GM12875 (cell line): ENCODE measurements around the gene ANKMY1.

Experiments
- H3K4me3 ChIP-seq: one replicate; pipeline ENCODE4 v1.5.1; 2011; ENCODE audit warnings: low read depth, low read length, control low read depth
- TF ChIP-seq, protein P1 (sequence below): IDR thresholded peaks from 2 replicates; pipeline ENCODE4 v1.5.1; 2011; ENCODE audit warnings: low read depth, mild to moderate bottlenecking, control low read depth, inconsistent platforms, low read length, moderate library complexity, borderline replicate concordance; ENCODE audit not compliant: insufficient read depth

The ANKMY1 gene

DNA sequence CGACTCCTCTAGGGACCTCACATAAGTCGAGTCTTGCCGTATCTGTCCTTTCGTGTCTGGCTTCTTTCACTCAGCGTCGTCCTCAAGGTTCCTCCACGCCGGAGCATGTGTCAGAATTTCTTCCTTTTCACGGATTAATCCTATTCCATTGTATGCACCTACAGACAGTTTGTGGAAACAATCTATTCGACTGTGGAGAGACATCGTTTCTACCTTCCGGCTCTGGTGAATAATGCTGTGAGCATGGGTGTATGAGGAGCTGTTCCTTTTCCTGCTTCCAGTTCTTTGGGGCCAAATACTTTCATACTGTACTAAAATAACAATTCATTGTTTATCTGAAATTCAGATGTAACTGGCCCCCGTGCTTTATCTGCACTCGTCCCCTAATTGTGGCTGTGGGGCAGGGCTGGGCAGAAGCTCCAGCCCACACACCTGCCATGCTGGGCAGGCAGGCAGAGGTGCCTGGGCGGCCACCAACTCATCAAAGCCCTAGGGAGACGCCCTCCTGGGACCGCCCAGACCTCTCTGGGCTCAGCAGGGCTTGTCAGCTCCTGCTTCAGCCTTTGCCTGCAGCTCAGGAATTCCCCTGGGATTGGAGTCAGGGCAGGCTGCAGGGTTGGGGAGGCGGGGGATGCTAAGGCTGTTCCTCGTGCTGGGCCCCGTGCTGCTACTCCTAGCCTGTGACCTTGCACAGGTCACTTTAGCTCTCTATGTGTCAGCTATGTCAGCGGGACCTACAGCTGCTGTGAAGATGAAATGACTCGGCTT lies 107.8 kb downstream of the ANKMY1 start:
- H3K4me3 ChIP-seq: no peak overlapping the region

DNA sequence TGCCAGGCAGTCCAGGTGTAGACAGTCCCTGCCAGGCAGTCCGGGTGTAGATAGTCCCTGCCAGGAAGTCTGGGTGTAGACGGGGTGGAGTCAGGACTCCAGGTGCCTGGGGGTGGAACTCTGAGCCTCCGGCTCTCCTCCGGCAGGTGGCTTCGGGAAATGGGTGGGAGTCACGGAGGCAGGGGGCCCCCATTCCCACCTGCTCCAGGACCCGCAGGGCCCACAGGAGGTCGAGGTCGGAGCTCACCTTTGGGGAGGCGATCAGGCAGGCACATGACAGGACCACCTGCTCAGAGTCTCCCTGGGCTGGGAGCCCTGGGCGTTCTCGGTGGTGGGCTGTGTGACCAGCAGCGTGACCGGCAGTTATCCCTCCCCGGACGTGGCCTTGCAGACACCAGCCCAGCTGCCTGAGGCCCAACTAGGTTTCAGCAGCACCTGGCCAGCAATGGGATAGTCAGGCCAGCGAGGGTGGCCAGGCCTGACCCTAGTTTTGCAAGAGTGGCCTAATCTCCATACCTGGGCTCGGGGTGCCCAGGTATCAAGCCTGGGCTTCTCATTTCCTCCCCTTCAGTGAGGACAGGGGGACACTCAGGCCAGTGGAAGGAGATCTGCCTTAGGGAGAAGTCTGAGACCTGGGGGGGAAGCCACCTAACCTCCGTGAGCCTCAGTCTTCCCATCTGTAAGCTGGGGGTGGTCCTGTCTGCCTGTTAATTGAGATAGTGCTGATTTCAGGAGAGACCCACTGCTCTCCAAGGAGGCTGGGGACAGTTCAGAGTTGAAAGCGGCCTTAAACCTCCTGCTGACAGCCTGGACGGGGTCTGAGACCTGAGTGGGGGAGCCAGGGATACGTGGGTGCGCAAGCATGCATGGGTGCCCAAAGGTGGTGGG lies 109.2 kb downstream of the ANKMY1 start:
- H3K4me3 ChIP-seq: no peak overlapping the region
- TF ChIP-seq, protein P1, sequence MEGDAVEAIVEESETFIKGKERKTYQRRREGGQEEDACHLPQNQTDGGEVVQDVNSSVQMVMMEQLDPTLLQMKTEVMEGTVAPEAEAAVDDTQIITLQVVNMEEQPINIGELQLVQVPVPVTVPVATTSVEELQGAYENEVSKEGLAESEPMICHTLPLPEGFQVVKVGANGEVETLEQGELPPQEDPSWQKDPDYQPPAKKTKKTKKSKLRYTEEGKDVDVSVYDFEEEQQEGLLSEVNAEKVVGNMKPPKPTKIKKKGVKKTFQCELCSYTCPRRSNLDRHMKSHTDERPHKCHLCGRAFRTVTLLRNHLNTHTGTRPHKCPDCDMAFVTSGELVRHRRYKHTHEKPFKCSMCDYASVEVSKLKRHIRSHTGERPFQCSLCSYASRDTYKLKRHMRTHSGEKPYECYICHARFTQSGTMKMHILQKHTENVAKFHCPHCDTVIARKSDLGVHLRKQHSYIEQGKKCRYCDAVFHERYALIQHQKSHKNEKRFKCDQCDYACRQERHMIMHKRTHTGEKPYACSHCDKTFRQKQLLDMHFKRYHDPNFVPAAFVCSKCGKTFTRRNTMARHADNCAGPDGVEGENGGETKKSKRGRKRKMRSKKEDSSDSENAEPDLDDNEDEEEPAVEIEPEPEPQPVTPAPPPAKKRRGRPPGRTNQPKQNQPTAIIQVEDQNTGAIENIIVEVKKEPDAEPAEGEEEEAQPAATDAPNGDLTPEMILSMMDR: no peak

More for the DNA sequence above, 107.8 kb downstream of the ANKMY1 start:
- TF ChIP-seq, protein P1: no peak

DNA sequence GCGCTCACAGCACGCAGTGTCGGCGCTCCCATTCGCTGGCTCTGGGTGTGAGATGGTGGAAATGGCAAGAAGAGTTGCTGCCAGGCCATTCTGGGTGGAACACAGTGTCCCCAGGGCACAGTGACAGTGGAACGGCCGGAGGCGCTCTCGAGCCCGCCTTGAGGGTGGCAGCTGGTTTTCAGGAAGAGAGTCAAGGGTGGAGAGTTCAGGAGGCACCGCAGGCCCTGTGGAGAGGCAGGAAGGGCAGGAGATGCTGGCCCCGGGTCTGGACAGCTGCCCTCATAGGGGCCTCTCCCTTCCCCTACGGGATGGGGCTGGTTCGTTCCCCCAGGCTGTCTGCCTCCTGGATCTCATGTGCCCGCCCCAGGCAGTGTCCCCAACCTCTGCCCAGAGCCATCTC lies 109.9 kb downstream of the ANKMY1 start:
- no peak overlapping the region for H3K4me3 ChIP-seq
- TF ChIP-seq, protein P1: no peak

DNA sequence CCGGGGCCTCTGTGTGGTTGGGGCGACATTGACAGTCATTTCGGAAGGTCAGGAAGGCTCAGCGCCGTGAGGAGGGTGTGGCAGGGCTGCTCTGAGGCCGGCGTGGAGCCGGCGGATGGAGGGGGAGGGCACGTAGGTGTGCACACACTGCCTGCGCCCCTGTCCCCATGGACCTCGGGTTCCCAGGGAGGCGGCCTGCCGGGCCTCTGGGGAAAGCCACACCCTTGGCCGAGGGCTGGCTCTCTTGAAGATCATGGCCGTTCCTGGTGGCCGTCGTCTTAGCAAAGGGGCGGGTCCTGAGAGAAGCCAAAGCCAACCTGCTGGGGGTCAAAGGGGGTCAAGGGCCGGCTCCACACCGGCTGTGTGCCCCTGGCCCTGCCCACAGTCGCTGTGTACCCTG lies 110.5 kb downstream of the ANKMY1 start:
- TF ChIP-seq, protein P1: no peak
- H3K4me3 ChIP-seq: no peak overlapping the region

DNA sequence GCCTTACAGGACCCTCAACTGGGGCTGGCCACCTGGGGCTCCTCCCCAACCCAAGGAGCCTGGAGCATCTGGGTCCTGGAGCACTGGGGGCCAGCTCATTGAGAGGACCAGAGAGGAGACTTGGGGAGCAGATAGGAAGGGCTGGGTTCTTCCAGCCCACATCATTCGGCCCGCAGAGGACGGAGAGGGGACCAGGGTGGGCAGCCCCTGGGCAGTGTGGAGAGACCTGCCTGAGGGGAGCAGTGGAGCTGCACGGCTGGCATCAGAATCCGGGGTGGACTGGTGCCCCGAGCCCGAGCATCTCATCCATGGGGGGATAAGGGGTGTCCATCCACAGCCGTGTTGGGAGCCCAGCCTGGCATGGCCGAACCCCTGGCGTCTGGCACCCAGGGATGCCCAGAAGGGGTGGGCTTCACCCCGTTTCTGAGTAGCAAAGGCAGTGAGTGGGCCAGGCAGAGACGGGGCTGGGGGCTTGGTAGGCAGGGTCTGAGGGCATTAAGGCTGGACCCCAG lies 111.1 kb downstream of the ANKMY1 start:
- no peak overlapping the region for H3K4me3 ChIP-seq
- TF ChIP-seq, protein P1: no peak

DNA sequence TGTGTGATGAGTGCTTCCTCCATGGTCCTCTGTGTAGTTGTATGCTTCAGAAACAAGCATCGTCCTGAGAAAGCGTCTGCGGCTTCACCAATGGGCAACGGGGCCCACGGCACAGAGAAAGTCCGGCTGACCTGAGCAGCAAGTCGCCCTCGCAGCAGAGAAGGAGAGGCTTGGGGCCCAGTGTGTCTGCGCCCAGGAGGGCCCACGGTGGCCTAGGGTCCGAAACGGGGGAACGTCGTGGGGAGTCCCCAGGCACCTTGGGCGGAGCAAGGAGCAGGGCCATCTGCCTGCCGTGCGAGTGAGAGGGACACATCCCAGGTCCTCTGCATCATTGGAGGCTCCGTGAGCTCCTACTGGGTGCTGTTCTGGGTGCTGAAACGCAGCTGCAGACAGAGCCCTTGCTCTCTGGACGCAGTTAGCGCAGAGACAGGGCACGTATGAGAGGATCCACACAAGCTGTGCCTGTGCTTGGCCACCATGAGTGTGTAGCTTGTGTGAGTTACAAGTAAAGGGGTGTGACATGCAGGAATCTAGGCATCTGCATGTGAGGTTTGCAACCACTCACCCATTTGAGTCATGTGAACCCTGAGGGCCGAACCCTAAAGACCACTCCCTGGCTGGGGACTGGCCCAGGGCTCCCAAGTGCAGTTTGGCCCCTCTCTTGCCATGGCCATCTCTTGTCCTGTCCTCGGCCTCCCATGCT lies 111.7 kb downstream of the ANKMY1 start:
- H3K4me3 ChIP-seq: no peak overlapping the region
- TF ChIP-seq, protein P1: no peak
